ENCODE measurements around the gene PCGF3. TPM values are rescaled to one million over a fixed set of nuclear protein-coding genes. Genes with fewer than 3 reads are reported as not detected.
"Not testable (repeated sequence)": the region's sequence is repeated elsewhere in the genome, so short reads cannot be mapped to it uniquely, and the experiment has no call there.

Gene PCGF3
- total RNA-seq, 1 experiment from 2014 or later: 83.9 TPM

- no peak for DNase-seq (ENCODE audit: low spot score)
- BruUV-seq (replicated peaks): no TSS peak
These were observed 48.8 kb downstream of the PCGF3 start for GRCh38 chr4:754221-755120.

DNA sequence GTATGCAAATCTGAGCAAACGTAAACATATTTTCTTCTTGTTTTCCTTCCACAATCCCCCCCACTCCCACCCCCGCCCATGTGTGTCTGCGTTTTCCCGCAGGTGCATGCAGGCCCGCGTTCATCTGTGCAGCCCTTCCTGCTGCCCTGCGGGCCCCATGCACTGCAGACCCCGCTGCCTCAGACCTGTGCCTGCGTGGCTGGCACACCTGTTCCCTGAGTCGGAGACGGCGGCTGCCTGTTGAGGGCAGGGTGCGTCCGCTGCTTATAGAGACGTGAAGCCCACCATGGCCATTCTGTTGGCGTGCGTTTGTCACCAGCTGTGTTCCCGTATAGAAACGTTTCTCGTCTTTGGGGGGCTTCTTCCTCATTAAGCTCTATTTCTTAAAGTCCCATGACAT lies 51.5 kb downstream of the PCGF3 start:
- Histone ChIP-seq H3K9me3 (ENCODE audit: low read depth, low read length, poor library complexity, severe bottlenecking) (no peaks in the 10 kb centered on the region), H3K4me3 (ENCODE audit: low read depth, low read length, poor library complexity, severe bottlenecking) (no peak overlapping the region), H3K4me1 (ENCODE audit: insufficient read depth, low read length, poor library complexity, severe bottlenecking) (peaks cover 3% of the 10 kb centered on the region), H3K27ac (ENCODE audit: low read depth, low read length, poor library complexity, severe bottlenecking) (peak overlapping the region; percentile 14), H3K36me3 (ENCODE audit: insufficient read depth, low read length, poor library complexity, severe bottlenecking) (peaks cover 53% of the 10 kb centered on the region), H3K27me3 (replicated peaks; ENCODE audit: insufficient read depth, low read depth, low read length, poor library complexity) (no peaks in the 10 kb centered on the region)
- CTCF ChIA-PET: no interaction called here
- TF ChIP-seq EZH2 (IDR thresholded peaks at IDR 0.05; ENCODE audit: borderline replicate concordance, low read depth, low read length, poor library complexity, severe bottlenecking): no peak
- TF ChIP-seq CTCF (conservative IDR thresholded peaks at IDR 0.05; ENCODE audit: low read depth, low read length): no peak
- DNase-seq (ENCODE audit: low spot score): no peak
- POLR2A ChIA-PET (ENCODE audit: low non-redundant PET): no interaction called here
- intact Hi-C loops (cut with micrococcal nuclease; ENCODE audit: unreplicated experiment): no loop called here
- BruUV-seq (replicated peaks): no TSS peak

More at GRCh38 chr4:754221-755120, 48.8 kb downstream of the PCGF3 start:
- H3K27ac ChIP-seq (ENCODE audit: low read depth, low read length, poor library complexity, severe bottlenecking): no peak overlapping the region
- TF ChIP-seq EZH2 (IDR thresholded peaks at IDR 0.05; ENCODE audit: borderline replicate concordance, low read depth, low read length, poor library complexity, severe bottlenecking): no peak
- TF ChIP-seq CTCF (conservative IDR thresholded peaks at IDR 0.05; ENCODE audit: low read depth, low read length): no peak
- H3K36me3 ChIP-seq (ENCODE audit: insufficient read depth, low read length, poor library complexity, severe bottlenecking): peaks cover 31% of the 10 kb centered on the region
- no peaks in the 10 kb centered on the region for H3K27me3 ChIP-seq (replicated peaks; ENCODE audit: insufficient read depth, low read depth, low read length, poor library complexity)
- intact Hi-C loops (cut with micrococcal nuclease; ENCODE audit: unreplicated experiment): no loop called here
- H3K4me3 ChIP-seq (ENCODE audit: low read depth, low read length, poor library complexity, severe bottlenecking): no peak overlapping the region
- no peaks in the 10 kb centered on the region for H3K9me3 ChIP-seq (ENCODE audit: low read depth, low read length, poor library complexity, severe bottlenecking)
- peaks cover 29% of the 10 kb centered on the region for H3K4me1 ChIP-seq (ENCODE audit: insufficient read depth, low read length, poor library complexity, severe bottlenecking)
- POLR2A ChIA-PET (ENCODE audit: low non-redundant PET): no interaction called here
- CTCF ChIA-PET: no interaction called here

DNA sequence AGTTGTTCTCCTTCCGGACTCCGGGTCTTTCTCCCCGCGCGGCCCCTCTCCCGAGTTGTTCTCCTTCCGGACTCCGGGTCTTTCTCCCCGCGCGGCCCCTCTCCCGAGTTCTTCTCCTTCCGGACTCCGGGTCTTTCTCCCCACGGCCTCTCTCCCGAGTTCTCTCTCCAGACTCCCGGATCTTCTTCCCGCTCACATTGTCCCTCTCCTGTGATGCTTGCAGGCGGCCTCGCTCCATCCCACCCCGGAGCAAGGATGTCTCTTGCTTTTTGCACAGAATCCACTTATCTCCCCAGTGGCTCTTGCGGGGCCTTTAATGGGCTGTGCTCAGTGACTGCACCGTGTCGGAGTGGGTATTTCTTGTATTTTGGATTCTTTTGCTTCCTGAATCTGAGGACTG lies 54.2 kb downstream of the PCGF3 start:
- H3K9me3 ChIP-seq (ENCODE audit: low read depth, low read length, poor library complexity, severe bottlenecking); H3K4me3 ChIP-seq (ENCODE audit: low read depth, low read length, poor library complexity, severe bottlenecking); H3K27ac ChIP-seq (ENCODE audit: low read depth, low read length, poor library complexity, severe bottlenecking); H3K4me1 ChIP-seq (ENCODE audit: insufficient read depth, low read length, poor library complexity, severe bottlenecking); DNase-seq (ENCODE audit: low spot score); H3K27me3 ChIP-seq (replicated peaks; ENCODE audit: insufficient read depth, low read depth, low read length, poor library complexity); POLR2A ChIA-PET (ENCODE audit: low non-redundant PET); BruUV-seq (replicated peaks); CTCF ChIA-PET; intact Hi-C loops (cut with micrococcal nuclease; ENCODE audit: unreplicated experiment): not testable (repeated sequence)
- H3K36me3 ChIP-seq (ENCODE audit: insufficient read depth, low read length, poor library complexity, severe bottlenecking): peaks cover 62% of the 10 kb centered on the region

- ChIA-PET CTCF (no interaction called here), POLR2A (ENCODE audit: low non-redundant PET) (no interaction called here)
- H3K4me1 ChIP-seq (ENCODE audit: insufficient read depth, low read length, poor library complexity, severe bottlenecking): peaks cover 4% of the 10 kb centered on the region
- peaks cover 63% of the 10 kb centered on the region for H3K36me3 ChIP-seq (ENCODE audit: insufficient read depth, low read length, poor library complexity, severe bottlenecking)
- no peaks in the 10 kb centered on the region for H3K27me3 ChIP-seq (replicated peaks; ENCODE audit: insufficient read depth, low read depth, low read length, poor library complexity)
- no peaks in the 10 kb centered on the region for H3K9me3 ChIP-seq (ENCODE audit: low read depth, low read length, poor library complexity, severe bottlenecking)
- no peak for TF ChIP-seq EZH2 (IDR thresholded peaks at IDR 0.05; ENCODE audit: borderline replicate concordance, low read depth, low read length, poor library complexity, severe bottlenecking)
- TF ChIP-seq CTCF (conservative IDR thresholded peaks at IDR 0.05; ENCODE audit: low read depth, low read length): no peak
- no peak overlapping the region for H3K27ac ChIP-seq (ENCODE audit: low read depth, low read length, poor library complexity, severe bottlenecking)
- BruUV-seq (replicated peaks): no TSS peak
- no peak for DNase-seq (ENCODE audit: low spot score)
- no peak overlapping the region for H3K4me3 ChIP-seq (ENCODE audit: low read depth, low read length, poor library complexity, severe bottlenecking)
- intact Hi-C loops (cut with micrococcal nuclease; ENCODE audit: unreplicated experiment): no loop called here
These were observed 55.0 kb downstream of the PCGF3 start for GRCh38 chr4:760616-761015.

All from A673 (cell line).